Coronary artery (tissue), 2 donors: ENCODE results near the gene MCL1.
"Not testable (repeated sequence)": the region's sequence is repeated elsewhere in the genome, so short reads cannot be mapped to it uniquely, and the experiment has no call there.

ENCODE experiments used
- DNase-seq: peaks from one replicate; pipeline ENCODE4 v3.0.0-alpha.2; 2017; ENCODE audit warnings: low spot score
- H3K27ac ChIP-seq, 2 donors: fragments of 200-600 bp; sonication (generic); one replicate each; pipeline ENCODE4 v1.5.1; 2016 to 2019
- H3K4me3 ChIP-seq: fragments of 200-600 bp; sonication (generic); 2 replicates; pipeline ENCODE4 v1.5.1; 2016; ENCODE audit warnings: mild to moderate bottlenecking, moderate library complexity
- CTCF ChIP-seq: fragments of 200-600 bp; sonication (generic); IDR thresholded peaks from one replicate; pipeline ENCODE4 v1.5.1; 2019; ENCODE audit warnings: antibody characterized with exemption

MCL1 gene

DNA sequence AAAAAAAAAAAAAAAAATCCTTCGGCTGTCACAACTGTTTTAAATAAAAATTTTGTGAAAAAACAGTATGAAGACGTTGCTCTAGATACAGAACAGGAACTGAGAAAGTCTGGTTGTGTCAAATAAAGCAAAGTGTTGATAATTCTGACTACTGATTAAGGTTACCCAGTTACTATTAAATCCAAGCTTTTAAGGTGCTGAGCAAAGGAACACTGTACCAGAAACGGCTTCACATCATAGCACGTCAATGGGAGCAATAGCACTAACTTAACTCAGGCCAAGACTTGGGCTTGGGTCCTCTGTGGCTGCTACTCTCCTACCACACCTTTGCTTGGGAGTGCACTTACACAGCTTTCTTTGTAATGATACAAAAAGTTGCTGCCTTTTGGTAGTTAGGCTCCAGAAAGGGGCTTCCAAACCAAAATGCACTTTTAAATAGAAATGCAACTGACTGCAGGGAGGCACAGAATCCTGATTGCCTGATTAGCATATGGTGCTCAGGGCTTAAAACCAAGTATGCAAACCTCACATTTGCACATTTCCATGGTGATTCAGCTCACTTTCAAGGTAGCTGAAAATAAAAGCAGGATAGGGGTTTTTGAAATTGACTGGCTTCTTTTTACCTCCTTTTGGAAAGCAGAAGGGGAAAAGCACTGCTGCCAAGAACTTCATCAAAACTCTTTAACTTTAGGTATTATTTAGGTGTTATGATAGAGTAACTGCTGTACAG lies 6.3 kb downstream of the MCL1 start:
- TF ChIP-seq CTCF: no peak
- no peak for DNase-seq
- peak overlapping the region; percentile 87 for H3K4me3 ChIP-seq
- peak overlapping the region; percentile 89 to 99 for H3K27ac ChIP-seq

DNA sequence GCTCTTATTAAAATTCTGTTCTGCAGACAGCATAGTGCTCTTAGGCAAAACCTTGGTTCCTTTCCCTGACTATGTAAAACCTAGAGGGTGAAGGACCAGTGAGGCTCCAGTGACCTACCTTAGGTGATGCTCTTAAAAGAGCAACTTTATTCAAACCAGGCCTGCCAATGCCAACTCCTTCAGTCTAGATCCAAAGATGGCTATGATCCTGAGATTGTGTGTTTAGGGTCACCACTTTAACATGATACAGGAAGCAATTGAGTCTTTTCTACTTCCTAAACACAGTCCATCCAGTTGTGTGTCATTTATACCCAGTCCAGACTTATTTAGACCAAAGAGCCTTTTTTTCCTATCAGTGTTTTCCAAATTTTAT lies 10.8 kb downstream of the MCL1 start:
- DNase-seq: no peak
- H3K27ac ChIP-seq: peak overlapping the region; percentile 98 to 99
- peak overlapping the region; percentile 69 for H3K4me3 ChIP-seq
- TF ChIP-seq CTCF: no peak

DNA sequence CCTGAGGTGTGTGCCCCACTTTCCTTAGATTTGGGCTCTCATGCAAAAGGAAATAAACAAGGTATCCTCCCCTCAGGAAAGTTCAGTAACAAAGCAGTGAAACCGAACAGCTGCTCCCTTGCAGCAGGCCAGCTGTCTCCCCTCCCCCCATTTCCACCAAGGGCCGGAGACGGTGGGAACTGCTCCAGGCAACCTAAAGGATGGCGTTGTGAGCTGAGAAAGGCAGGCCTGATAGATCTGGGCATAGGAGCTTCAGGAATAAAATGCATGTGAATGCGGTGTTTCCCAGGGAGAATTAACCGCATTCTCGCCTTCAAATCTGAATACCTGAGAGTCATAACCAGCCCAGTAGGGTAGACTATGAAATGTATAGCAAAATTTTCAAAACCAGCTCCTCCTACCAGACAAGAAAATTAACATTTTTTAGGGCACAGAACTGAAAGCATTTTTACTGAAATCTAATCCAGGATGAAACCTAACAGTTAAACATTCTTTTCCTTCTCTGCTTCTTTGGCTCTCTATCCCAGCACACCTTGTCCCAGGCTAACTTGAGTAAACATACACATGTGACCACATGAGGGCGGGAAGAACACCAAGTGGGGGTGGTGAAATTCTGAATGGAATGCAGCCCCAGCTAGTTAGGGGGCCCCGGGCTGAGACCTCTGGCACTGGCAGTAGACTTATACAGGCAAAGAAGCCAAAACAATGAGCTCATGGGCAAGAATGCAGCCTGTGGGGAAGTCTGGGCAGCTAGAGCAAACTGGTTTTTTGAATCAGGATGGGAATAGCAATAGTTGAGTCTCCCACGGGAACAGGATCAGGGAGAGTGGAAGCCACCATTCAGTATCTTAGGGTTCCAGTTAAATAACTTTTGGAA lies 11.5 kb downstream of the MCL1 start:
- no peak for TF ChIP-seq CTCF
- Histone ChIP-seq H3K4me3 (peak overlapping the region; percentile 69), H3K27ac (peak overlapping the region; percentile 98 to 99)
- DNase-seq: peak; percentile 96

DNA sequence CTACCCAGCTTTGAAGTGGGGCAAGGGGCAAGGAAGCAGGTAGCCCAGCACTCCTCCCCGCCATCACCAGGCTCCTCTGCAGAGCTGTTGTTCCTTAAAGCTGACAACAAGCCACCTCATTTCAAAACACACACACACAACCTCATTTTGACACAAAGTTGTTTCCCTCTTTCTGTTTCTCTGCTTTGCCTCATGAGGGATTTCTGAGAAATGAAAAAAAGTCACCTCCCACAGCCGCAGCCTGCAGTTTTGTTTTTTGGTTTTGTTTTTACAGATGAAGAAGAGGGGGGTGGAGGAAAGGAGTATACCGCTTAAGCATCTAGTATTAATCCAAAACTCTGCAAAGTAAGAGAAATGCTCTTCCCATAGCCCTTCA lies 12.1 kb downstream of the MCL1 start:
- peak overlapping the region; percentile 98 to 99 for H3K27ac ChIP-seq
- DNase-seq: peak; percentile 73
- H3K4me3 ChIP-seq: peak overlapping the region; percentile 69
- no peak for TF ChIP-seq CTCF

GRCh38 chr1:150566589-150567340 lies 12.6 kb downstream of the MCL1 start:
- peak overlapping the region; percentile 69 for H3K4me3 ChIP-seq
- peak; percentile 70 for DNase-seq

GRCh38 chr1:150565240-150565991 lies 14.0 kb downstream of the MCL1 start:
- not testable (repeated sequence) for DNase-seq
- Histone ChIP-seq H3K27ac (peak overlapping the region; percentile 98 to 99), H3K4me3 (peak overlapping the region; percentile 32)

More at GRCh38 chr1:150566589-150567340, 12.6 kb downstream of the MCL1 start:
- no peak for TF ChIP-seq CTCF
- peak overlapping the region; percentile 98 to 99 for H3K27ac ChIP-seq
